ENCODE data around the gene RHOU.
"Not testable (repeated sequence)": the region's sequence is repeated elsewhere in the genome, so short reads cannot be mapped to it uniquely, and the experiment has no call there.

Gene RHOU

DNA sequence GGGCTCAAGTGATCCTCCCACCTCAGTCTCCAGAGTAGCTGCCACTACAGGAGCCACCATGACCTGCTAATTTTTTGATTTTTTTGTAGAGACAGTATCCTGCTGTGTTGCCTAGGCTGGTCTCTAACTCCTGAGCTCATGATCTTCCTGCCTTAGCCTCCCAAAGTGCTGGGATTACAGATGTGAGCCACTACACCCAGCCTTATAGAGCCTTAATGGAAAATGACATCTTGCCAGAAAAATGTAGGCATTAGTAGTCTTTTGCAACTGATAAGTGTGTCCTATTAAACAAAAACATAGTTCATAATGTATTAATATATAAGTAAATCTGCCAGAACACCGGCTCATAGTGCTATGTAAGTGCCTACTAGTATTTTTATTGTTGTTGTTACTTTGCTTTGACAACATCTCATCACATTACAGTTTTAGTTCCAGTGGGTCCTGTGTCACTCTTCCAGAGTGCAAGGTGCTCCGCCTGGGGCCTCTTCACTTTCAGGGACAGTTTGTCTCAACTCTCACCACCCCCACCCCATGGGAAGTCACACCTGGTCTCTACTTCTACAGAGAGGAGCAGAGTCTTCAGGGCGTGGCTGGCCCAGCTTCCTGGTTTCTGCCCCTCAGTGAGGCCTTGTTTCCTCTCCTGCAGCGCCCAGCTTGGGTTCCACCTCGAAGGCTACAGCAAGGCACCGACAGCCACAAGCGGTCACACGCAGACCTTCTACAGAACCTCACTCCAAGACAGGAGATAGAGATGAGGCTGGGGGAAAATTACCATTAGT lies 30.1 kb downstream of the RHOU start:
- DNase-seq, result no peak

DNA sequence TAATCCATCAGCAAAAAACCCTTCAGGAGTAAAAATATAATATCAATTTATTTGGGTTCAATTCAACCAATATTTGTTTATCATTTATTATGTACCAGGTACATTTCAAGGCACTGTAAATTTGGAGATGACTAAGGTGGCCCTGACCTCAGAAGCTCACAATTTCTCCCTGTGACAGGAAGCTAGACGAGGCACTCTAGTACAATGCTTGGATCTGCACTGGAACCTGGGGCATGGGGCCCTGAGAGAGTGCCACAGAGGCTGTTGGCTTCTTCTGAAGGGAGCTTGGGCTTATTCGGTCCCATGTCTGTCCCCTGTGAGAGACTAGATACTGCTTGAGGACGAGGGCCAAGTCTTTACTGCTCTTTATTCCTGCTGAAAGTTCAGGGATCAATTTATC lies 31.5 kb downstream of the RHOU start:
- no peak for DNase-seq

DNA sequence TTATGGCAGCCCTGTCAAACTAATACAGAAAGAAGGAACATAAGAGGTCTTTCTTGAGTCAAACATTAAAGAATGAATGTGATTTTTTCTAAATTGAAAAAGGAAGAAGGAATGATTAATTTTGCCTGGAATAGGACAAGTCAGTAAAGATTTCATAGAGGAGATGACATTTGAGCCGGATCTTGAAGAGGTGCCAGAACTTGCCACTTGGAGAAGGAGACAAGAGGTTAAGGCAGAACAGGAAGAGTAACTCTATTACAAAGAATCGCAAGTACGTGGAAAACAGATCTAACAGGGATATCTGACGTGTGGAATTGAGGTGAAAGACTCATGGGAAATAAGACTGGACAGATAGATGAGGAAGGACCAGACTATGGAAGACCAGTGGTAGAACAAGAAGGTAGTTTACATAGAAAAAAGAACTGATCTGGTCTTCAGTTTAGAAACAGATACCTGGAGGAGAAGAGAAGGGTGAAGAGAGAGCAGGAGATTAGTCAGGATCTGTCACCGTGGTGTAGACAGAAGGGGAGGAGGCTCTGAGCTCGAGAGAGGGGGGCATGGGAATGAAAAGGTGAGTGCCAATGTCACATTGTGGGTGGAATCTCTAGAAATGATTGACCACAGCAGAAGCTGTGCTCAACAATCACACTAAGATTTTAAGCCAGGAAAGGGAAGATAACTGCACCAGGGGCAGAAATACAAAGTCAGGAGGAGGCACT lies 32.5 kb downstream of the RHOU start:
- DNase-seq, result no peak

DNA sequence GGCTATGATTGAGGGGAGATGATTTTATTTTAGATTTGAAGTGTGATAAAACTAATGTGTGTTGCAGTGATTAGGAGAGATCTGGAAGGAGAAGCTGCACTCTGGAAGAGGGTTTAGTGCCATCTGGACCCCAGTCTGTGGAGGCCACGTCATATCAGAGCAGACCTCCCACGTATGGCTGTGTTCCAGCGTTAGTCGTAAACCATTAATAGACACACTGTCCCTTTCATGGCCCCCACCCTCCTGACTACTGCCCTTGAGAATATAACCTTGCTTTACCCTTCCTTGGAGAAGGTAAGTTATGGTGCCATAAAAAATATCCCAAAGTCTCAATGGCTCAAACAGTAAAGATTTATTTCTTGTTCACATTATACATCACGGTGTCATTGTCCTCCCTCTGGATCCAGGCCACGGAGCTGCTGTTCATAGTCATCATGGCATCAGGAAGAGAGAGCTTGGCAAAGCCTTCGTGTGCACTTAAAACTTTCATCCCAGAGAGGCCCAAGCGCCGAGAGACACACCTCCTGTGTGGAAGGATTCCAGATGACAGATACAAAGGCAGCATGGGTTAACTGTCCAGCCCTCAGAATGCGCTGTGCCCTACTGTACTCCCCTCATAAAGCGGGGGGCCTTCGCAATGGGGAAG lies 33.2 kb downstream of the RHOU start:
- DNase-seq, result no peak

DNA sequence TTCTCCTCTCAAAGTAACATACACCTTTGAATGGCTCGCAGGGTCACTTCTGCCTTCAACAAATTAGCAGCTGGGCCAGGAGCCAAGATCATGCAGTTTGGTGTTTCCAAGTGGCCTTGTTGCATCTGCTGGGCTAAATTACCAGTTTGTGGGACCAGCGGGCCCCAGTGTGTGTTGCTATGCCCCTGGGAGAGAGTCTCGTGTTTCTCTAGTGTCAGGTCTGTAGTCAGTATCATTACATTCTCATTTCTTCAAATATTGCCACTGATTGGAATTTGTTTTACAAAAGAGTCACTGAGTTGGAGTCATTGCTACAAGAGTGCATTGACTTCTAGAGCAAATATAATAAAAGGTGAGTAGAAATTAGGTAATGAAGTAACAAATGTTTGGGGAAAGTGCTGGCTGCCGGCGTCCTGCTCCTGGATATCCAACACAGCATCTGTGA lies 35.5 kb downstream of the RHOU start:
- no peak for DNase-seq

DNA sequence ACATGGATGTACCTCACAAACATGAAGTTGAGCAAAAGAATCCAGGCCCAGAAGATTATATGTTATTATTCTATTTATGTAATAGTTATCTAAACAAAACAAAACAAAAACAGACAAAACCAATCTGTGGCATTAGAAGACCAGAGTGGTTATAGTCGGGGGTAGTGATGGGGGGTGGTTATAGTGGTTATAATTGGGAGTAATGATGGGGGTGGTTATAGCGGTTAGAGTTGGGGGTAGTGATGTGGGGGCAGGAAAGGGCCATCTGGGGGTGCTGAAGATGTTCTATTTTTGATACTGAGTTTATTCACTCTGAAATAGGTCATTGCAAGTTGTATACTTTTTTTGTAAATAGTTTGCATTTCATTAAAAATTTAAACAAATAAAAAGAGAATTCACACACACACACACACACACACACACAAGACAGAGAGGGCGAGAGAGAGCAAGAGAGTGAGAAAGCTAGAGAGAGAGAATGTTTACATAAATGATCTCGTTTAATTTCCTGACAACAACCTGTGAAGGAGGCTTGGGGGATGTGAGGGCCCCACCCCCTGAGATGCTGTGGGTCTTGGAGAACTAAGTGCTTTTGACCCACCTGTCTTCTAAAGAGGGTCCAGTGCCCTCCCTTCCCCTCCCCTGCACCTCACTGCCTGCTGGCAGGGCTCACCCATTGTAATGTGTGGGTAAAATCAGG lies 37.4 kb downstream of the RHOU start:
- DNase-seq, result no peak

DNA sequence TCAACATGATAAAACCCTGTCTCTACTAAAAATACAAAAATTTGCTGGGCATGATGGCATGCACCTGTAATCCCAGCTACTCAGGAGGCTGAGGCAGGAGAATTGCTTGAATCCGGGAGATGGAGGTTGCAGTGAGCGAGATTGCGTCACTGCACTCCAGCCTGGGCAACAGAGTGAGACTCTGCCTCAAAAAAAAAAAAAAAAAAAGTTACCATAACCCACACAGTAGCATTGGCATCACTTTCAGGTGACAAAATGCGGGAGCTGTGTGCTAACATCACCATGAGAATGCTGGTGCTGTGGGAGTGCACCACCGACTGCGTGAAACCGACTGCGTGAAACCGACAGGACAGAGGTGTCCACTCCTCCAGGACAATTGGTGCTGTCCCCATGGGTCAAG lies 40.7 kb downstream of the RHOU start:
- not testable (repeated sequence) for DNase-seq

DNA sequence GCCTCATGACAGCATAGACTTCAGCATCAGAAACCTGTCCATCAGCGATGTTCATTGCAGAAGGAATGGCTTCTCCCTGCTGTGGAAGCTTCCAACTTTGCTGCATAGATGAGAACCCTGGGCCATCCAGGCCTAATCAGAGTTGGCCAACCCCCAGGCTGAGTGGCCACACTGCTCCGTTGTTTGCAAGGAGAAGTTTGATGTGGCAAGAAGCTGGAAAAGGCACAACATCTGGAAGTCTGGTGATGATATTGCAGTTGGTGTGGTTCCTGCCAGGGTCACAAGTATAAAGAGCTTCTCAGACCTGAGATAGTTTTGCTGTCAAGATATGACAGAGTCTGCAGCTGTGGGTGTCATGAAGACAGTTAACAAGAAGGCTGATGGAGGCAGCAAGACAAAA lies 41.2 kb downstream of the RHOU start:
- no peak for DNase-seq

DNA sequence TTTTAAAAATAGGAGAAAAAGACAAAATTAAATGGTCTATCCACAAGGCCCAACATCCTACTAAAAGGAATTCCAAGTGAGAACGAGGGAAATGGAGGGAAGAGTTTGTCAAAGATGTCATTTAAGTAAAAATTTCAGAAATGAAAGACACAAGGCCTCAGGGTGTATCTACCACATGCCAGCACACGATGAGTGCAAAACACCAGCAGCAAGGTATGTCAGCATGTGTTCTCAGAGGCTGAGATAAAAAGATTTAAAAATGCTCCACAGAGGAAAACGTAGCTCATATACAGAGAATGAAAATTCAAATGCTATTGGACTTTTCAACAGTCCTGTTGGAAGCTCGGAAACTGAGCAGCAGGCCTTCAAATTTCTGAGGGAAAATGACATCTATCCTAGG lies 42.0 kb downstream of the RHOU start:
- DNase-seq, result no peak

DNA sequence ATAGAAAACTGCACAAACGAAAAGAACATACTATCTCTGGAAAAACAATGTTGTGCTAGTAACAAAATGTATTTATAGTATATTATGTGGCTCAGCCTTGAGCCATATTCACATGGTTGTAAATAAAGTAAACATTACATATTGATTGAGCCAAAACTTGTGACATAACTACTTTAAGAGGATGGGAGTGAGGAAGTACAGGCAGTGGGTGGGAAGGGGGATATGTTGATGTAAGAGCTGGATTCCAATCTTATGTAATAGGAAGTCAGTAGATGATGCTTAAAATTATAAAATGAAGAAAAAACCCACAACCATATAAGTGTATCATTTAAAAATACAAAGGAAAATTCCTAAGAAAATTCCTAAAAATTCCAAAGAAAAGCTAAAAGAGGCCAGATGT lies 42.7 kb downstream of the RHOU start:
- no peak for DNase-seq

DNA sequence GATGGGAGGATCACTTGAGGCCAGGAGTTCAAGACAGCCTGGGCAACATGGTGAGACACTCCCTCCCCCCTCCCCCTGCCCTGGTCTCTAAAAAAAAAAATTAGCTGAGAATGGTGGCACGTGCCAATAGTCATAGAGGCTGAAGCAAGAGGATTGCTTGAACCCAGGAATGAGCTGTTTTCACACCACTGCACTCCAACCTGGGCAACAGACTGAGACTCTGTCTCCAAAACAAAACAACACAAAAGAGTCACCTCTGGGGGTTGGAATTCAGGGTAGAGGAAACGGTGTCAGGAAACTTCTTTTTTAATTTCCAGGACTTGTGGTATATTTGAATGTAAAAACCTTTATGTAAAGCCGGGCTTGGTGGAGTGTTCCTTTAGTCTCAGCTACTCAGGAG lies 43.2 kb downstream of the RHOU start:
- no peak for DNase-seq

DNA sequence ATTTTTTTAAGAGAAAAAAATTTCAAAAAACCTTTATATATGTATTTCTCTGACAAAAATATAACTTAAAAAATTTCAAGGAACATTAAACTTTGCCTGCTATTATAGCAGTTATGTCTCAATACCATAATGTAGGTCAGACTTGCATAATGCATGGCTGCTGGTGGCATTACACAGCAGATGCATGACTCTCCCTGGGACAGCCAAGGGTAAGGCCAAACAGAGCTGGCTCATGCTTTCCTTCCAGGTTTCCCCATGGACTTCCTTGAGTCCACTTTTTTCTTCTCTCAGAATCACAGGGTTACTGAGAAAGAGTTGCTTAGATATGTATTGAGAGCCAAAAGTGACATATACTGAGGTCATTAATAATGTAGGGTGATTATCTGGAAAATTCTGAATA lies 43.7 kb downstream of the RHOU start:
- no peak for DNase-seq

DNA sequence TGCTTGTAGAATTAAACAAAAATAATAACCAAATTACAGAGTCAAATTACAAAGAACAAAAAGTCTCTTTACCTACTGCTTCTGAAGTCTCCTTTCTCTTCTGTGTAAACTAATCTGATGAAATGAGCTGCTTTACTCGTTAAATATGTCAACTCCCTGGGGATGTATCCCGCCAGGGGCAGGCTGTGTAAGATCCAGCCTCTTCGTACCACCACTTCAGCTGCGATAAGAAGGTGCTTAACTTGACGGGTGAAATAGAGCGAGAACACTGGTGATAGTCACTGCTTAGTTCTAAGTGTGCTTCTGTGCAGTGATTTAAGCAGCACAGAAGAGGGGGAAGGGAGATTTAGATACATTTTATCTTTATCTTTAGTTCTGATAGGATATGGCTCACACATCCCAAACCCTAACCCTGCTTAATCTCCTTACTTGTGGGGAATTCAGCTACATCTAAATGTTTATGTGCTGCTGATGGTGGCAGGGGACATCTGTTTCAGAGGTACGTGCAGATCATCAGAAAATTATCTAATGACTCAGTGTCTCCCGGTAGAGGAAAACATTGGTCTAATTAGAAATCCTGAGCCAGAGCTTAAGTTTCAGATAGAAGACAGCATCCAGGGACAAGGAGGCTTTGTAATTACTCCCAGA lies 46.0 kb downstream of the RHOU start:
- no peak for DNase-seq

DNA sequence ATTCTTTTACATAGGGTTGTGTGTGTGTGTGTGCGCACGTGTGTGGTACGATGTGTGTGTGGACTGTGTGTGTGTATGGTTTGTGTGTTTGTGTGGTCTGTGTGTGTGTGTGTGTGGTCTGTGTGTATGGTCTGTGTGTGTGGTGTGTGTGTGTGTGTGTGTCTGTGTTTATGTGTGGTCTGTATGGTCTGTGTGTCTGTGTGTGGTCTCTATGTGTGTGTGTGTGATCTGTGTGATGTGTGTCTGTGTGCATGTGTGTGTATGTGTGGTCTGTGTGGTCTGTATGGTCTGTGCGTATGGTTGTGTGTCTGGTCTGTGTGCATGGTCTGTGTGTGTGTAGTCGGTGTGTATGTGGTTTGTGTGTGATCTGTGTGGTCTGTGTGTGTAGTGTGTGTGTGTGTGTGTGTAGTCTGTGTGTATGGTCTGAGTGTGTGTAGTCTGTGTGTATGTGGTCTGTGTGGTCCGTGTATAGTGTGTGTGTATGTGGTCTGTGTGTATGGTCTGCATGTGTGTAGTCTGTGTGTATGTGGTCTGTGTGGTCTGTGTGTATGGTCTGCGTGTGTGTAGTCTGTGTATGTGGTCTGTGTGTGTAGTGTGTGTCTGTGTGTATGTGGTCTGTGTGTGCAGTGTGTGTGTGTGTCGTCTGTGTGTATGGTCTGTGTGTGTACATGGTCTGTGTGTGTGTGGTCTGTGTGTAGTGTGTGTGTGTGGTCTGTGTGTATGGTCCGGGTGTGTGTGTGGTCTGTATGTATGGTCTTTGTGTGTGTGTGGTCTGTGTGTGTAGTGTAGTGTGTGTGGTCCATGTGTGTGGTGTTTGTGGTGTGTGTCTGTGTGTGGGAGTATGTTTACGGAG lies 46.8 kb downstream of the RHOU start:
- no peak for DNase-seq

DNA sequence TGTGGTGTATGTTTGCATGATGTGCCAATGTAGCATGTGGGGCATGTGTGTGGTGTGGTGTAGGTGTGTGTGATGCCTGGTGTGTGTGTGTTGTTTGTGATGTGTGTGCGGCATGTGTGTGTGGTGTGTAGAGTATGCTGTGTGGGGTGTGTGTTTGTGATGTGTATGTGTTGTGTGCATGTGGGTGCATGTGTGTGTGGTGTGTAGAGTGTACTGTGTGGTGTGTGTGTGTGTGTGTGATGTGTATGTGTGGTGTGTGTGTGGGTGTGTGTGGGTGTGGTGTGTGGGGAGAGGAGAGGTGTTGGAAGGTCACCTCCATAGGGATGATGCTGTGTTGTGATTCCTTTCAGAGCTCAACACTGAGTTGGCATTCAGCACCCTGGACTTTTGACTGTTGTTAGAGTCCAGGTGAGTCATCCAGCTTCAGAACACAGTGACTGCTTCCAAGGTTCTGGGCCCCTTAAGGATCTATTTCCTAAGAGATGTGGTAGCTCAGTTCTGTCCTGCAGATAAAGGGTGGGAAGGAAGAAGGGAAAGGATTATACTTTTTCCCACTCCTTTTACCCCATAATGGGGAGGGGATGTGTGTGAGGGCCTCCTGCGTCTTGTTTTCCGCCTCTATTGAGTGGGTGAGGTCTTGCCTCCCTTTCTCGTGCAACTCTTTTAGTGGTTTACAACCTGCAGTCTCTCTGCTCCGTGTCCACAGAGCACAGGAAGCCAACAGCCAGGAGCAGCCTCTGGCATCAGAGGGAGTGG lies 47.6 kb downstream of the RHOU start:
- DNase-seq, result no peak

DNA sequence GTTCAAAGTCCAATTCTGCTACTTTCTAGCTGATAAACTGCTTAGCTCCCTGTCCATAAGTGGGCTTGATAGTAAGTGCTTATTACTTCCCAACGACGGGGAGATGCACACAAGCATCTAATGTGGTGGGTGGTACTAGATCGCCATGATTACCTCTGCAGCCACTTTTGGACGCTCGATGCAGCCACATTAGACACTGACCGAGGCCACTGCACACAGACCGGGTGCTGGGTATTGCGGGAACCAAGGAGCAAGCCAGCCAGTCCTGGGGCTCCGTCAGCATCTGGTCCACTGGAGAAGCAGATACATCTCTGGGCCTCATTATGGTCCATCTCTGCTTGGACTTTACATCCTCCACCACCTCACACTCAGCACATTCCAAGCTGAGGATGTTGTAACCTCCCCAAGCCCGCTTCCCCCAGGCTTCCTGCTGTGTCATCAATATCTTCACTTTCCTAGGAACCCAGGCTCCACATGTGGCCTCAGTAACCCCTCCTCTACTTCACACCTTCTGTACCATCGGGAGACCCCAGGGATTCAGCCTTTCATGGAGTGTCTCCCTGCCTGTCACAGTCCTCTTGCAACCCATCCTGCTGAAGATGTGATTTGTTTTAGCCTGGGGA lies 48.2 kb downstream of the RHOU start:
- DNase-seq, result no peak

DNA sequence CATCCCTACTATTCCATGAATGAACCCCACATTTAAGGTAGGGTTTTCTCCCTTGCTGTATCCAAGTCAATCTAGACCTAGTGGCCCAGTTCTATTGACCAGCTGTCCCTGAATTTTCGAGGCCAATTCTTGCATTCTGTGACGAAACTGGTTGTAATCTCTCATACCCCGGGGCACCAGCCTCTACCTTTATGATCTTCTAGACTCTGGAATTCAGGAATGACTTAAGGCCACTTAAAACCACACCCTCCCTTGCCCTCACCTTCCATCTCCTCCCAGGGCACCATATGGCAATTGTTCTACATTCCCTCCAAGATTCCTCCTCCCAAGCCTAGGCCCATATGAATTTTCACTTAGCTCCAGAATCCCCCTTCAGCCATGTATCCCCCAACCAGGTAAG lies 48.9 kb downstream of the RHOU start:
- DNase-seq, result no peak

DNA sequence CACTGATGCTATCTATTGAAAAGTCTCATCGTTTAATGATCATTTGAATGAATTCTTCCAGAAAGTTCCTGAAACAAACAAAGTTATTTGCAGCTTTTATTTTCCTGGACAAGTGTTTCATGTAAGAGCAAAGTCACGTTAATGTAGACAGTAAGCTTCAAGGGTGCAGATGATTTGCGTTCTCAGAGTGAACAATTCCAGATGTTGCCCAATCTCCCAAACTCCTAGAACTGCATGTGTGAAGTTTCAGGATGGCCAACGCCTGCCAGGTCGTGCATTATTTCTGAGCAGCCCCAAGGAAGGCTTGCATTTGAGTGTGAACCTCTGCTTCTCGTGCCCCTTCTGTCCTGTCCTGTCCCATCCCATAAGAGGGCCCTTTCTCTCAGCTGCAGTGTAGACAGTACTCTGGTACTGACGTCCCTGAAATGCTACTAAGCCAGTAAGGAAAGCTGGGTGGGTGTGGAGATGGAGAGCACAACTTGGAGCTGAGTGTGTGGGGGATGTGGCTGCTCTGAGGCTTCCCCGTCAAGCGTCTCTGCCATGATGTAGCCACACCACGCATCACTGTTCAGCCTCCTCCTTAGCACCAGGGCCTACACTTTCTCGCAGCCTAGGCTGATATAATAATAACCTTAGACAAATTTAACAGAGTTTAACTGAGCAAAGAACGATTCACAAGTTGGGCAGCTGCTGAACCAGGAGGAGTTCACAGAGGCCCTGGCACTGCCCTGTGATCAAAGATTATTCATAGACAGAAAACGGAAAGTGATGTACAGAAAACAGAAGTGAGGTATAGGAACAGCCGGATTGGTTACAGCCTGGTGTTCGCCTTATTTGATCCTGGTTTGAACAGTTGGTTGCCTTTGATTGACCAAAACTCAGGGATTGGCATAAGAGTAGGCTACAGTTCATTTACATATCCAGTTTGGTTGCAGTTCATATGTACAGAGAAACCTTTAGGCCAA lies 50.4 kb downstream of the RHOU start:
- DNase-seq, result no peak

DNA sequence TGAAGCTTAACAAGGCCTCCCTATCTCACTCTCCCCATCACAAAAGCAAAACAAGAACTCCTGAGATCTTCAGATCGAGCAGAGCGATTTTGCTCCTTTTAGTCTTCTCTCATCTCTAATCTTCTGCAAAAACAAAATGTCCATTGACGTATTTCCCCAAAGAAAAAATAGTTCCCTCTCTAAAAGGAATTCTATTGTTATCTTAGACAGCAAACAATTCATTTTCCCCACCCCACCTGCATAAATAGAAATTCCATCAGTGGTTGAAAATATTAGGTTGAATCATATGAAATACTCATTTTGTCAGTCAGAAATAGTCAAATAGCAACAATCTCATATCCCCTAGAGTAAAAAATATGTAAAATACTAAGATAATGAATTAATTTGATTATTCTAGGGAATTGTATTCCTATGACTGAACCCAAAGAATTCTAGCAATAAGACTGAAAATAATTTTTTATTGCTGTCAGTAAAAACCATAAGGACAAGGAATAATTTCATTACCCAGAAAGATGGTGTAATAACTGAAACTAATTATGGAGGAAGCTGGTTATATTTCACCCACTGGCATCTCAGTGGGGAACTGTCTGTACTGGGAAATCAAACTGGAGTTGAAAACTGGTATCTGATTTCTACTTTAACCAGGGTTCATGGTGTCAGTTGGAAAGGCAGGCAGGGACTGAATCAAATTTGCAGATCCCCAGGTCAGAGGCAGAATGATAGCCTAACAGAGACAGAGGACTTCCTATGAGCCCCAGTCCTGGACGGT lies 51.3 kb downstream of the RHOU start:
- no peak for DNase-seq

Measured in amniotic stem cell (primary cell).